GM21825 (cell line): ENCODE data around the gene HRH1.
"Not testable (repeated sequence)": the region's sequence is repeated elsewhere in the genome, so short reads cannot be mapped to it uniquely, and the experiment has no call there.

Experiments used
- ATAC-seq: cut with Tn5 transposase; IDR thresholded peaks from one replicate; pipeline ENCODE4 v1.9.1; 2021; ENCODE audit warnings: mild to moderate bottlenecking, moderate library complexity; ENCODE audit not compliant: unreplicated experiment

The HRH1 gene

DNA sequence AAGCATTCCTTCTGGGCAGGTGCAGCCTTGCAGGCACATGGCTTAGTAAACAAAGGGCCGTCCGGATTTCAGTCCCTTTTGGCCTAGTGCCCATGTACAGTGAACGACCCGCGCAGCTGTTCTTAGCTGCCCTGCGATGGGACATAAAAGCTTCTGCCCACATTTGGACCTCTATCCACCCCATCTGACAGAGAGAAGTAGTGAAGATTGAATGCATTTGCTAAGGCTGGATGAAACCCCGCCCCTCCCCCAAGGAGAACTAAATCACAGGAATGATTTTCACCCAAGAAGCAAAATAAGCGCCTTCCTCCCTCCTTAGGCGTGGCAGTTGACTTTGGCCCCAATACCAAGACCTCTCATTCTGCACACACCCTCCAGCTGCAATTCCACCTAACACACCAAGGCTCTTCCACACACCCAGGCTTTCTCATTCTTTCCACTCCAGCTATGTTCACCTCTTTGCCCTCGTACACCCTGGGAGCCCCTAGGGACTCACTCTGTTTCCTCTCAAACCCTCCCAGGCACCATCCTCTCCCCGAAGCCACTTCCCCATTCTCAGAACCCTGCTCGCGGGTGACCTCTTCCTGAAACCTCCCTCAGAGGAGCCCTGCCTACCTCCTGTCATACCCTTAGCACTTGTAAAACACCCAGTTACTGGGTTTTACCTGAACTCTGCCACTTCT lies 14.1 kb upstream of the HRH1 start:
- ATAC-seq = peak; percentile 100

- peak; percentile 26 for ATAC-seq
Observed at GRCh38 chr3:11140713-11141104, 13.6 kb upstream of the HRH1 start.

GRCh38 chr3:11143476-11143875 lies 10.8 kb upstream of the HRH1 start:
- no peak for ATAC-seq

DNA sequence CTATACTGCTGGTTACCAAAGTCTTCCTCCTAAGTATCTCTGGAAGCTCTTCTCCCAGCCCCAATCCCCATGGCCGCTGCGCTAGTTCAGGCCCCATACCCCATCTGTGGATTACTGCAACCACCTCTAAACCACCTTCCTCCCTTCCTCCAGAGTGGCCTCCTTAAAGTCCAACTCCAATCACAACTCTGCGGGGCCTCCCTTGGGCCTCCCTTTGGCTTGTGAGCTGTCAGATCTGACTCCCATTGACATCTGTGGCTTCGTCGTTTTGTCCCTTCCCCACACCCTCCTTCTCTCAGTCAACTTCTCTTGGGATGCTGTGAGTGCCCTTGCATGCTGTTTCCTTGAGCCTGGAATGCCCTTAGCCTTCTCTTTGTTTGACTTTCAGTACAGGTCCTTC lies 9.3 kb upstream of the HRH1 start:
- ATAC-seq = no peak

DNA sequence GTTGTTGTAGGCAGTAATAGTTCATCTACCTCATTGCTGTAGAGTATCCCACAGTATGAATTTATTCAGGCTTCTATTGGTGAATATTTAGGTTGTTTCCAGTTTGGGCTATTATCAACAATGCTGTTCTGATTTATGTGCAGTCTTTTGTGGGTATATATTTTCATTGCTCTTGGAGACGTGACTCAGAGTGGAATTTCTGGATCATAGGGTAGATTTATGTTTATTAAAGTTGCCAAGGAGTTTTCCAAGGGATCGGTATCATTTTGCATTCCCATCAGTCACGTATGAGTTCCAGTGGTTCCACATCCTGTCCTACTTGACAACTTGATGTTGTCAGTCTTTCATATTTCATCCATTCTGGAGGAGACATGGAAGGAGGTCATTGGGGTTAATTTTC lies 8.4 kb upstream of the HRH1 start:
- no peak for ATAC-seq

- ATAC-seq = no peak
Observed at GRCh38 chr3:11146773-11147660, 7.3 kb upstream of the HRH1 start.

GRCh38 chr3:11150256-11150655 lies 4.0 kb upstream of the HRH1 start:
- no peak for ATAC-seq

- ATAC-seq = no peak
Observed at GRCh38 chr3:11152301-11152700, 2.0 kb upstream of the HRH1 start.

- no peak for ATAC-seq
Observed at GRCh38 chr3:11154953-11155325, 646 bp downstream of the HRH1 start.

DNA sequence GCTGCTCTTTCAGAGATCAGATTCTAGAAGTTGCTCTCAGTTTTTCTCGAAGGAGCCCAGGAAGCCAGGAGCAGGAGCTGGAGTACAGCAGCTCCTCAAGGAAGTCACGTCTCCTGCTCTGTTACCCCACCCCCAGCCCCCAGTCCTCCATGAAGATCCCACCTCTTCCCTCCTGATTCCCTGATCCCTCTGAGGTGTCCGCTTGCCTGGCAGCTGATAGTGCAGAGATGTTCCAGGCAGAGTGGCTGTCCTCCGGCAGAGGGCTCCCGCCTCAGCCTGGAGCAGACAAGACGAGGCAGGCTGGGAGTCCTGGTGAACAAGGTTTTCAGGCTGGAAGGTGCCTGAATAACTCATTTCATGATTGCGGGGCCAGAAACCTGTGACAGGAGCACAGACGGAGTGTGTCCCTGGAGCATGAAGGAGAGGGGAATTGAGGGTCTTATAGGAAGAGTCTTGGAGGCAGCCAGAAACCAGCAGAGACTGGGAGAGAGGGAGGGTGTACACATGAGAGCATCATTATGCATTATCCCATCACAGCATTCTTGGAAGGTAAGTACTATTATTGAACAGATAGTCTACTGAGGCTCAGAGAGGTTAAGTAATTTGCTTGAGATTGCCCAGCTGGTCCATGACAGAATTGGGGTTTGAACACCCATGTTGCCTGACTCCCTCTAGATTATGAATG lies 1.2 kb downstream of the HRH1 start:
- ATAC-seq = no peak

- ATAC-seq = no peak
Observed at GRCh38 chr3:11156026-11156410, 1.7 kb downstream of the HRH1 start.

DNA sequence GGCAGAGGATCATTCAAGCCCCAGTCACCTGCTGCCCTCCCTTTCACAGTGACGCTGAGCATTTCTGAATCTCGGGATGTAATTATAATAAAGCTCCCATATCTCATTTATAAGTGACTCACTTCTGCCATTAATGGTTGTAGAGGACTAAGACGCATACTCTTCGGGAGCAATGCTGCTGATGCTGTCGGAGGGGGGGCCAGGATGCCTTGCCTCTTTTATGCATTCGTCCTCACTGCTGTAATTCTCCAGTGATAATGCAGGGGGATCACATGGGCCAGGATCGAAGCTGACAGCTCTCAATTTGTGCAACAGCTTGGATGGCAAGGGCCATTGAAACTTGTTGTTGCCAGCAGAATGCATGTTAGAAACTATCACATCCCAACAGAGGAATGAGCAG lies 3.1 kb downstream of the HRH1 start:
- ATAC-seq = no peak

DNA sequence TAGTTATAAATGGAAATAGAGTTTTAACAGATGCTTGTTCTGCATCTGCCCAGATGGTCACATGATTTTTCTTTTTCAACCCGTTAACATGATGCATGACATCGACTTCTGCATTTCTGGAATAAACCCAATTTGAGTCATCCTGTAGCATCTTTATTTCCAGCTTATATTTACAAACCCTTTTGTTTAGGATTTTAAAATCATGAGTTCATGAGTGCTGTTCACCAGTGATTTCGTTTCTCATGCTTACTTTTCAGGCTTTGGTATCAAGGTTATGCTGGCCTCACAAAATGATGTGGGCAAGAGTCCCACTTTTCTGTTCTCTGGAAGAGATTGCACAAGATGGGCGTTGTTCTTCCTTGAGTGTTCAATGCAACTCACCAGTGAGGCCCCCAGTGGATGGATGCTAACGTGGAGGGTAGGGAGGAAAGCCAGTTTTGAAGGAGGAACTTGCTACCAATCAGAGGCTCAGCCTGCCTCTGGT lies 5.2 kb downstream of the HRH1 start:
- ATAC-seq = no peak

- no peak for ATAC-seq
Observed at GRCh38 chr3:11161666-11162065, 7.4 kb downstream of the HRH1 start.

GRCh38 chr3:11162401-11163345 lies 8.4 kb downstream of the HRH1 start:
- ATAC-seq = no peak

- ATAC-seq = no peak
Observed at GRCh38 chr3:11164607-11165006, 10.3 kb downstream of the HRH1 start.

- ATAC-seq = no peak
Observed at GRCh38 chr3:11165476-11165875, 11.2 kb downstream of the HRH1 start.

DNA sequence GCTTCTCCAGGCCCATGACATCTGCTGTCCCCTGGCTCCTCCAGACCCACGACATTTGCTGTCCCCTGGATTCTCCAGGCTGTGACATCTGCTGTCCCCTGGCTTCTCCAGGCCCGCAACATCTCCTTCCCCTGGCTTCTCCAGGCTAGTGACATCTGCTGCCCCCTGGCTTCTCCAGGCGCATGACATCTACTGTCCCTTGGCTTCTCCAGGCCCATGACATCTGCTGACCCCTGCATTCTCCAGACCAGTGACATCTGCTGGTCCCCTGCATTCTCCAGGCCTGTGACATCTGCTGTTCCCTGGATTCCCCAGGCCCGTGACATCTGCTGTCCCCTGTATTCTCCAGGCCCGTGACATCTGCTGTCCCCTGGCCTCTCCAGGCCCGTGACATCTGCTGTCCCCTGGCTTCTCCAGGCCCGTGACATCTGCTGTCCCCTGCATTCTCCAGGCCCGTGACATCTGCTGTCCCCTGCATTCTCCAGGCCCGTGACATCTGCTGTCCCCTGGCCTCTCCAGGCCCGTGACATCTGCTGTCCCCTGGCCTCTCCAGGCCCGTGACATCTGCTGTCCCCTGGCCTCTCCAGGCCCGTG lies 12.6 kb downstream of the HRH1 start:
- ATAC-seq = not testable (repeated sequence)

- ATAC-seq = no peak
Observed at GRCh38 chr3:11167590-11167989, 13.3 kb downstream of the HRH1 start.

- no peak for ATAC-seq
Observed at GRCh38 chr3:11168406-11168805, 14.1 kb downstream of the HRH1 start.
